OCI-LY7 (cell line): Measurements from ENCODE around the gene EVA1B. TPM values are rescaled to one million over a fixed set of nuclear protein-coding genes. Genes with fewer than 3 reads are reported as not detected.
A peak's percentile ranks its signal among the peaks of the same experiment; 100 is the strongest.

Experiments used
- BruUV-seq: library from RNA; stranded (reverse); fragments of 400-500 nt; replicated peaks from 2 replicates; lab custom pipeline; 2021; lab: Mats Ljungman, UMichigan
- CTCF ChIA-PET: fragments of 300-600 bp; sonication (Branson Sonifier 250); formaldehyde crosslinking; loops from one replicate; lab custom pipeline; 2022; ENCODE audit warnings: antibody characterized with exemption; ENCODE audit not compliant: unreplicated experiment; lab: Charles Lee
- POLR2A ChIA-PET: fragments of 300-600 bp; sonication (Branson Sonifier 250); formaldehyde crosslinking; loops from one replicate; lab custom pipeline; 2022; ENCODE audit warnings: antibody characterized with exemption; lab: Charles Lee
- DNase-seq: peaks from one replicate; pipeline ENCODE4 v3.0.0-alpha.2; 2015; ENCODE audit warnings: low spot score
- H2AFZ ChIP-seq: fragments of 200-600 bp; sonication (generic), shearing (Covaris generic); 2 replicates; pipeline ENCODE4 v1.6.1; 2014; ENCODE audit warnings: mild to moderate bottlenecking, antibody characterized with exemption, low read length, moderate library complexity
- H3K27ac ChIP-seq: fragments of 200-600 bp; sonication (generic); 2 replicates; pipeline ENCODE4 v1.5.1; 2014; ENCODE audit warnings: mixed run types, low read depth, mild to moderate bottlenecking, moderate library complexity, low read length, inconsistent platforms; ENCODE audit not compliant: poor library complexity, severe bottlenecking
- H3K36me3 ChIP-seq: fragments of 200-600 bp; sonication (generic); 2 replicates; pipeline ENCODE4 v1.6.1; 2014; ENCODE audit warnings: mild to moderate bottlenecking, antibody characterized with exemption, low read length, moderate library complexity, mixed read lengths; ENCODE audit not compliant: insufficient read depth
- H3K4me1 ChIP-seq: fragments of 200-600 bp; sonication (generic); 2 replicates; pipeline ENCODE4 v1.5.1; 2014; ENCODE audit warnings: mild to moderate bottlenecking, low read length; ENCODE audit not compliant: insufficient read depth, poor library complexity, severe bottlenecking
- H3K4me2 ChIP-seq: fragments of 200-600 bp; sonication (generic); 2 replicates; pipeline ENCODE4 v1.6.1; 2014; ENCODE audit warnings: mild to moderate bottlenecking, low read length
- H3K4me3 ChIP-seq: fragments of 200-600 bp; sonication (generic); 2 replicates; pipeline ENCODE4 v1.5.1; 2014; ENCODE audit warnings: mild to moderate bottlenecking, low read depth, low read length; ENCODE audit not compliant: poor library complexity, severe bottlenecking
- H3K79me2 ChIP-seq: fragments of 200-600 bp; sonication (generic); 2 replicates; pipeline ENCODE4 v1.6.1; 2016; ENCODE audit warnings: low read depth, mild to moderate bottlenecking, low read length, moderate library complexity, mixed read lengths; ENCODE audit not compliant: insufficient read depth
- H3K9me2 ChIP-seq: fragments of 200-600 bp; sonication (generic); 2 replicates; pipeline ENCODE4 v1.6.1; 2016; ENCODE audit warnings: mild to moderate bottlenecking, low read length, mixed read lengths; ENCODE audit not compliant: insufficient read depth
- H3K9me3 ChIP-seq: fragments of 200-600 bp; sonication (generic); 2 replicates; pipeline ENCODE4 v1.6.1; 2014; ENCODE audit warnings: mild to moderate bottlenecking, mixed run types, low read length, mixed read lengths
- H4K20me1 ChIP-seq: fragments of 200-600 bp; sonication (generic); 2 replicates; pipeline ENCODE4 v1.6.1; 2014; ENCODE audit warnings: mild to moderate bottlenecking, antibody characterized with exemption, low read length, moderate library complexity, mixed read lengths; ENCODE audit not compliant: insufficient read depth
- CTCF ChIP-seq: fragments of 200-600 bp; sonication (generic); conservative IDR thresholded peaks from 2 replicates; pipeline ENCODE4 v1.5.1; 2014; ENCODE audit warnings: mild to moderate bottlenecking, antibody characterized with exemption, low read length, moderate library complexity, mixed read lengths
- EZH2phosphoT487 ChIP-seq: fragments of 200-600 bp; sonication (generic); IDR thresholded peaks from 2 replicates; pipeline ENCODE4 v1.6.1; 2018; ENCODE audit warnings: low read depth, borderline replicate concordance, mild to moderate bottlenecking, mixed run types, antibody characterized with exemption, low read length, moderate library complexity, mixed read lengths
- intact Hi-C: fragments of 100-400 bp; cut with micrococcal nuclease; formaldehyde crosslinking; loops from one replicate; pipeline ENCODE4 v1.10.0; 2022; ENCODE audit not compliant: unreplicated experiment
- total RNA-seq, 2 experiments: library from RNA; depleted of rRNA in 1 of 2; stranded (reverse); fragments of >200 nt in 1 of 2; shearing (Covaris generic) in 1 of 2; gene quantifications; 2 replicates each; pipeline ENCODE4 v1.2.3, GENCODE V29; 2014 to 2022

The EVA1B gene
- total RNA-seq, 2 experiments from 2014 or later, result 0.84 to 2.0 TPM

GRCh38 chr1:36324353-36324703 lies 883 bp upstream of the EVA1B start:
- intact Hi-C loops, result no loop called here
- ChIA-PET POLR2A (no interaction called here), CTCF (no interaction called here)
- no TSS peak for BruUV-seq
- Histone ChIP-seq H3K4me1 (peaks cover 41% of the 10 kb centered on the region), H3K9me2 (no peaks in the 10 kb centered on the region), H3K79me2 (no peaks in the 10 kb centered on the region), H3K36me3 (no peaks in the 10 kb centered on the region), H3K4me3 (no peak overlapping the region), H3K4me2 (no peak overlapping the region), H3K27ac (no peak overlapping the region), H3K9me3 (no peaks in the 10 kb centered on the region), H4K20me1 (no peaks in the 10 kb centered on the region), H2AFZ (no peak overlapping the region)
- no peak for DNase-seq
- no peak for TF ChIP-seq EZH2phosphoT487
- TF ChIP-seq CTCF, result no peak

- no peak for DNase-seq
- POLR2A ChIA-PET, result interaction anchor here (0.6 kb wide), 1 partner anchor 137 kb away, joined by 3 read pairs; no protein-coding TSS in a partner anchor
- Histone ChIP-seq H2AFZ (0 out of 2 replicates have a peak overlapping the region, but pooled peaks have one; percentile 42), H3K4me1 (peaks cover 28% of the 10 kb centered on the region), H3K79me2 (no peaks in the 10 kb centered on the region), H3K4me2 (peak overlapping the region; percentile 61), H3K9me2 (no peaks in the 10 kb centered on the region), H3K9me3 (no peaks in the 10 kb centered on the region), H3K27ac (no peak overlapping the region), H3K4me3 (peak overlapping the region; percentile 56), H3K36me3 (no peaks in the 10 kb centered on the region), H4K20me1 (no peaks in the 10 kb centered on the region)
- no TSS peak for BruUV-seq
- CTCF ChIA-PET, result no interaction called here
- intact Hi-C loops, result no loop called here
- no peak for TF ChIP-seq CTCF
- no peak for TF ChIP-seq EZH2phosphoT487
Observed at GRCh38 chr1:36322786-36323635, 434 bp downstream of the EVA1B start.
